NCI-H2107 (cell line): ENCODE data around the gene SEC22B.
"Not testable (repeated sequence)": the region's sequence is repeated elsewhere in the genome, so short reads cannot be mapped to it uniquely, and the experiment has no call there.

Experiments
- DNase-seq: peaks from one replicate; lab custom pipeline; 2025; lab: John Stamatoyannopoulos, UW

Gene SEC22B

DNA sequence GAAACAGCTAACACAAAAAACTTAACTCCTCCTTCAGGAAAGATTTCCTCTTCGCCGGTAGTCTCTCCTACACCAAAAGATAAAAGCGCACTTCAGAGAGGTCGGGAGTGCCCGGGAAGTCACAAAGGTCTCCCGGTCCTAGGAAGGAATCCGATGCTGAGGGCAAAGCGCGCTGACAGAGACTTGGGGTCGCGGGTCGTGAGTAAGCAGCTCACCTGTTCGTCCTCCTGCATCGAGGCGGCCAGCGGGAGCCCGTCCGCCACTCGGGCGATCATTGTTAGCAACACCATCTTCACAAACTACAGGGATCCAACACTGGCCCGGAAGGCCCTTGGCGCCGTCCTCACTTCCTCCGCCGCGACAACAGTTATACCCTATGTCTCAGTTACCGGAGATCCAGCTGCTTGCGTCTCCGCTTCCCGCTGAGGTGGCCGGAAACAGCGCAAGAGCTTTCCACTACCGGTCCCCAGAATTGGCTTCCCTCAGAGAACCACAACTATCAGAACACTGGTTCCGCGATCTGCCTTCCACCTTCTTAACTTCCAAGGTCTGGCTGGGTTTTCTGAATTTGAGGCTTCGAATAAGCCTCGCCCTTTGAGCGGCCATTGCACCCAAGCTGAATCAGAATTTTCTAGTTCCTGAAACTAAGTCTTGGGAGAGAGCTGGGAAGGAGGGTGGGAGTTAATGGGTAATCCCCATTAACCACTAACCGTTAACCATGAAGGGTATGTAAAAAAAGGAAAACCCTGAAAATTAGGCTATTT is at the start of gene SEC22B:
SEC22B (minus strand) TSS at position 429 of the 764 bp plus-strand sequence; CDS start at position 290, 139 bp downstream.
- peak; percentile 94 for DNase-seq

DNA sequence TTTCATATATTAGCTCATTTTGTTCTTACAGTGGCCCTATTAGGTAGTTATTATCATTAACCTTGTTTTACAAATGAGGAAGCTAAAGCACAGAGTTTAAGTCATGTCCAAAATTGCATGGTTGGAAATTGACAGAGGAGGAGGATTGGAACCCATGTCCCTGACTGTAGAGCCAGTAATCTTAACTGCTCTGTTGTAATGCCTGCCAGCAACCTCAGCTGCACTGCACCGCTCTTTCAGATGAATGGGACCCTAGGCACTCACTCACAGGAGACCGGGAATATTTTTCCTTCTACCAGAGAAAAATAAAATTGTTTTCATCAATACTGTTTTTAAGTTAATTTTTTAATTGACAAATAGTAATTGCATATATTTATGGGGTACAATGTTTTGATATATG is 41.6 kb upstream of the SEC22B start:
- DNase-seq, result not testable (repeated sequence)

DNA sequence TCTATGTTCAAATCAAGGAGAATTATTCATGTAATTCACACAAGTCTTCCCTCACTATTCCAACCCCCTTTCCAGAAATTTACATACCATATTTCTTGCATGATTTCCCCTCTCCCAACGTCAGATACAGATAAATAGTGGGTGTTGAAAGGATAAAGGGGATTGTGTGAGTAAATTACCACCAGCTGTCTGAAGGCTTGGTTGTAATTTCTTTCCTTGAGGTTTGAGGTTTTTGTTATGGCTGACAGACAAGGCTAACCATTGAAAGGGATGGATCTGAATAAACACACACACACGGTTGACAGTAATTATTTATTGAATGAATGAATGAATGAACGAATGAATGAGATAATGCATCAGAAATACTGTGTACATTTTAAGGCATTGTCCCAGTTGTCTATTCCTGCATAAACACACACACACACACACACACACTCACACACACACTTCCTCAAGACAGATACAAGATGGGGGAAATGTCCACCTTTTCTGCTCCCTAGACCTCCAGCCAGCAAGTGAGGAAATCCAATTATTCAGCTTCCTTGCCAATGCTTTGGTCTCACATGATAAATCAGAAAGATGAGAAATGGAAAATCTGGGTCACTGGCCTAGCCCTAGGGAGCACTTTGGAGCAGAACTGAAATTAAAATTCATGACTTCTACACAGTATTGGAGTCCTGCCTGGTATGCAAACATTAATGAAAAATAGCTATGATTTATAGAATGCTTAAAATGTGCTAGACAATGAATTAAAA is 41.0 kb upstream of the SEC22B start:
- not testable (repeated sequence) for DNase-seq

DNA sequence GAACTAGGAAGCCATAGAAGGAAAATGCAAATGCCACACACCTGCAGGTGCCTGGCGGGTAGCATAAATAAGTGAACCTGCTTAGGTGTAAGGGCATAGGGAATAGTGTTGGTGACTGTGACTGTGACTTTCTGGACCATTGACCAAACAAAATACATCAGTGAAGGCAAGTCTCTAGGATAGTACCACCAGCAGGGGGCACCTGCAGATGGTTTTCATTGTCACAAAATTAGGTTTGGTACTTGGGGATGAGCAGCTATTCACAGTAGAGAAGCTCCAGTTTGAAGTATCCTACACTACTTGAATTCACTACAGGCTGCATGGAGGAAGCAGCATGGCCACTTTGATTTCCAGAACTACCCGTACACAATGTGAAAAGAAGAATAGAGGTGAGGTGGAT is 37.3 kb upstream of the SEC22B start:
- DNase-seq, result not testable (repeated sequence)

DNA sequence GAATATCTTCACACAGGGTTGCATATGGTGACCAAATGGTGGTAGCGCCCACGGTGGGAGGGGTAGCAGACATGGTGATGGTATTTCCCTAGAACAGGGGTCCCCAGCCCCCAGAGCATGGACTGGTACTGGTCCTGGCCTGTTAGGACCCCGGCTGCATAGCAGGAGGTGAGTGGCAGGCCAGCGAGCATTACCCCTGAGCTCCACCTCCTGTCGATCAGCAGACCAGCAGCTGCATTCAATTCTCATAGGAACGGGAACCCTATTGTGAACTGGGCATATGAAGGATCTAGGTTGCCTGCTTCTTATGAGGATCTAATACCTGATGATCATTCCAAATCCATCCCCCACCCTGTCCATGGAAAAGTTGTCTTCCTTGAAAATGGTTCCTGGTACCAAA is 34.4 kb upstream of the SEC22B start:
- not testable (repeated sequence) for DNase-seq

DNA sequence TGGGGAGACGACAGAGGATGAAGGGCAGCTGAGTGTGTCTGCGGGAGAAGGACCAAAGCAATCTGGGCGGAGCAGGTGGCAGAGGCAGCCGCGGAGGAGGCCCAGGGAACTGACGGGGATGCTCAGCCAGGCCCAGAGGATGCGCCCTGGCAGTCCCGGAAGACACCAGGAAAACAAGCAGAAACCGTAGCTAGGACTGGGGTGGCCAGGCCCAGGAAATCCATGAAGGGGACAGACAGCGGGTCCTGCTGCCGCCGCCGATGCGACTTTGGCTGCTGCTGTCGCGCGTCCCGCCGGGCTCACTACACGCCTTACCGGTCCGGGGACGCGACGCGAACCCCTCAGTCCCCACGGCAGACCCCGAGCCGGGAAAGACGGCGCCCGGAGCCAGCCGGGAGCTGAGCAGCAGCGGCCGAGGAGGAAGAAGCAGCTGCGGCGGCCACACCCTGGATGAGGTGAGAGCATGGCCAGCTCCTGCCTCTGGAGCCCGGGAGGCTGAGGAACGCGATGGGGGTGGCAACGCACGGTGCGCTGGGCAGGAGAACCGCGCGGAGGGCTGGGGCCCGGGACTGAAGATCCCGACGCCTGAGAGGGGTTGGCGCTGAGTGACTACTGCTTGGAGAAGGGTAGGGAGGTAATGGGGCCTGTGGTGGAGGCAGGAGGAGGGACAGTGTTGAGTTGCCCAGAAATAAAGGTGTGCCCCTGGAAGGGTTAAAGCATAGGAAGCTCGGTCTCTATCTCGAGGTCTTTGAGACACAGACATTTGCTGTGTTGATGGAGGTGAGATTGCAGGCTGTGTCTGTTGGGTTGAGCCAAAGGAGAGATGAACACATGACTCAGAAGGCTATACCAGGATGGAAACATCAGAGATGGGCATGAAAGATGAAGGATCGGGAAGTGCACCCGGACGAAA is 20.8 kb upstream of the SEC22B start:
- DNase-seq, result not testable (repeated sequence)

DNA sequence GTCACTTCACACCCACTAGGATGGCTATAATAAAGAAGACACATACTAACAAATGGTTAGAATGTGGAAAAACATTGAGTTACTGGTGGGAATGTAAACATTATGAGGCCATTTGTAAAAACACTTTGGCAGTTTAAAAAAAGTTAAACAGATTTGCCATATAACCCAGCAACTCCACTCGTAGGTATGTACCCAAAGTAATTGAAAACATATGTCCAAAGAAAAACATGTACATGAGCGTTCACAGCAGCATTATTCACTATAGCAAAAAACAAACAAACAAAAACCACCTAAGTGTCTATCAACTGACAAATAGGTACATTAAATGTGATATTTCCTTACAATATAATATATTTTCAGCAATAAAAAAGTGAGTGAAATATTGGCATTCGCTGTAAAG is 12.3 kb upstream of the SEC22B start:
- not testable (repeated sequence) for DNase-seq

DNA sequence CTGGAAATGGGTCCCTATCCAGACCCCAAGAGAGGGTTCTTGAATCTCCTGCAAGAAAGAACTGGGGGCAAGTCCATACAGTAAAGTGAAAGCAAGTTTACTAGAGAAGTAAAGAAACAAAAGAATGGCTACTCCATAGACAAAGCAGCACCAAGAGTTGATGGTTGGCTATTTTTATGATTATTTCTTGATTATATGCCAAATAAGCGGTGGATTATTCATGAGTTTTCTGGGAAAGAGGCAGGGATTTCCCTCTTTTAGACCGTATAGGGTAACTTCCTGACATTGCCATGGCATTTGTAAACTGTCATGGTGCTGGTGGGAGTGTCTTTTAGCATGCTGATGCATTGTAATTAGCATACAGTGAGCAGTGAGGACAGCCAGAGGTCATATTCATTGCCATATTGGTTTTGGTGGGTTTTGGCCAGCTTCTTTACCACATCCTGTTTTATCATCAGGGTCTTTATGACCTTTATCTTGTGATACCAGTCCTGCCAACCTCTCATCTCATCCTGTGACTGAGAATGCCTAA is 5.9 kb upstream of the SEC22B start:
- not testable (repeated sequence) for DNase-seq

DNA sequence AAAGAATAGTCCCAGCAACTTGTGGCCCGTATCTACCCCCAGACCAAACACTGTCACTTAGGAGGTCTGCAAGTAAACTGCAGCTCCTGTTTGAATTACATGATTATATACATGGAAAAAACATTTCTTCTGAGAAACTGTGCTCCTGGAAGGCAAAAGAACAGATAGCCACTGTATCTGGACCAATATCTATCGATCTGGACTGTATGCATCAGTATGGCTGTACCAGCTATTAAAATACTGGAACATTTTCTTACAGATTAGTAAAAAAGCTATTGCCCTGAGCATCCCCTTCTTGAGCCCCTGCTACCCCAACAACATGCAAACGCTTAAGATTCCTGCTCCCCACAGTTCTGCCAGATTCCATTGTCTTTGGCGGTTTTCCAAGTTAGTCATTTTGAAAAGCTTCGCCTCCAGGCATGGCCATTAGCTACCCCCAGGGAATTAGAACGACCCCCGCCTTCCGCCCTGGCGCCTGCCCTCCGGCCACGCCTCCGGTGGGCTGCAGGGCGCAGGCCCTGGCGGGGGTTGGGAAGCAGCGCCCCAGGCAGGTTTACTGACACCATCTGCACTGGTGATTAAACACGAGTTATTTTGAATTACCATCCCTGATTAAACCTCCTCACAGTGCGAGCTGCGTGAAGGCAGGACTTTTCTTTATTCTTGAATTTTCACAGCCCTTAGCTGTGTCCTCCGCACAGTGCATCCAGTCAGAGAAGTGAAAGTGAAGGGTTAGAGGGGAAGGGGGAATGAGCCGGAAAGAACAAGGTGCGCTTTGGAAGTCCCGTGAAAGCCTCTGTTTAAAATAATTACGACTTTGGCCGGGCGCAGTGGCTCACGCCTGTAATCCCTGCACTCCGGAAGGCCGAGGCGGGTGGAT is 3.7 kb upstream of the SEC22B start:
- not testable (repeated sequence) for DNase-seq

DNA sequence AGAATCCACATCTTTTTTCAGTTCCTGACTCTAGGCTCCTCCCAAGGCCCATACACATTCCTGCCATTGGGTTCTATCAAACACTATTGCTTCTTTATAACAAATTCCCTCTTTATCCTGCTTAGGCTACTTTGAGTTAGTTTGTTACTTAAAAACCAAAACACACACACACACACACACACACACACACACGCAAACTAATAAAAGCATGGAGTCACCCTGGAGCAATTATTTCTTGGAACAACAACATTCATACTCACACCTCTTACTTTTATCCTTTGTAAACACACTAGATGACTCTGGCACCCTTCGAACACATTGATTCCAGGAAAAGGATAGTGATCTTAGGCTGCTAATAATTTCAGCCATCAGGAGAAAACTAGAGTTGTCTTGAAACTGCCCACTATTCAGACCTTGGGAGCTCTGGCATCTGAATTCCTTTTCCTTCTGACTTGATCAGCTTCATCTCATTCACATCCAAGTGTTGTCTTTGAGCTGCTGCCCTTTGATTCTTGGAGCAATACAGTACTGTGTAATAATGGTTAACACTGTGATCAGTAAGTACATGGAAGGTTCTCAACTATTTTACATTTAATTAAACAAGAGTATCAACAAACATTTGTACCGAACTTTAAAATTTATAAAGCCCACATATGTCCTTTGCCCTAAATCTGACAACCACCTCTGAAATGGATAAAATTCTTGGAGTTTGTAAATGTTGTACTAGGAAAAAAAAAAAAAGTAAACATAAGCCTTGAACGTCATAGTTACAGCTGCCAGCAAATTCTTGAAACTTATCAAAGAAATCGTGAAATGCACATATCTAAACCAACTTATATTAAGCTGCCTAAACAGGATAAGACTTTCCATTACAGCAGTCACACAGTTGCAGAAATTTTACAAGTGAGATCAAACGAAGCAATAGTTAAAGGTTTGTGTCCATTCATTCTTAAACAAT is 2.8 kb upstream of the SEC22B start:
- no peak for DNase-seq

DNA sequence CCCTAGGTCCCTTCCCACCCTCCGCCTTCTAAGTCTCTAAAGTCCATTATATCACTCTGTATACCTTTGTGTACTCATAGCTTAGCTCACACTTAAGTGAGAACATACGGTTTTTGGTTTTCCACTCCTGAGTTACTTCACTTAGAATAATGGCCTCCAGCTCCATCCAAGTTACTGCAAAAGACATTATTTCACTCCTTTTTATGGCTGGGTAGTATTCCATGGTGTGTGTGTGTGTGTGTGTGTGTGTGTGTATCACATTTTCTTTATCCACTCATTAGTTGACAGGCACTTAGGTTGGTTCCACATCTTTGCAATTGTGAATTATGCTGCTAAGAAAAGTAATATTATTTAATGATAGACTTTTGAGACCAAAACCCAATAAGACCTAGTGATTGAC is 1.7 kb upstream of the SEC22B start:
- not testable (repeated sequence) for DNase-seq

DNA sequence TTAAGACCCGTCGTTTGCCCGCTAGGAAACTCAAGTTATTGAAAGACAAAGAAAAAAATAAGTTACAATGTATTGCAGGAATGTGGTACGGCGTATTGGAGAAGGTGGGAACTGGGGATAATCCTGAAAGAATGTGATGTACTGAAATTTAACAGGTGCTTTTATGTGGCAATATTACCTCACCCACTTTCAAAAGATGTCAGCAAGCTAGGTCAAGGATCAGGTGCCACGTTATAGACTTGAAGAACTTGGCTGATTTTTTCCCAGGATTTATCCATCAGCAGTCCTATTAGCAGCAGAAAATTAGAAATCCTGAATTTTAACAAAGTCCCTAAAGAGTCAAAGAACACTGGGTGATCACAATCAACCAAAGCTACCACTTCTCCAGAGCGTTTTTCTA is 632 bp downstream of the SEC22B start:
- not testable (repeated sequence) for DNase-seq

DNA sequence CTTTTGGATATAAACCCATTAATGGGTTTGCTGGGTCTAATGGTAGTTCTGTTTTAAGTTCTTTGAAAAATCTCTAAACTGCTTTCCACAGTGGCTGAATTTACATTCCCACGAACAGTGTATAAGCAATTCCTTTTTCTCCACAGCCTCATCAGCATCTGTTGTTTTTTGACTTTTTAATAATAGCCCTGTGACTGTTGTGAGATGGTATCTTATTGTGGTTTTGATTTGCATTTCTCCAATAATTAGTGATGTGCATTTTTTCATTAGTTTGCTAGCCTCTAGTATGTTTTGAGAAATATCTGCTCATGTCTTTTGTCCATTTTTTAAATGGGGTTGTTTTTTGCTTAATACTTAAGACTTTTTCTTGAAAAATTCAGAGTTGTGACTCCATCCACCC is 11.6 kb downstream of the SEC22B start:
- DNase-seq, result not testable (repeated sequence)

DNA sequence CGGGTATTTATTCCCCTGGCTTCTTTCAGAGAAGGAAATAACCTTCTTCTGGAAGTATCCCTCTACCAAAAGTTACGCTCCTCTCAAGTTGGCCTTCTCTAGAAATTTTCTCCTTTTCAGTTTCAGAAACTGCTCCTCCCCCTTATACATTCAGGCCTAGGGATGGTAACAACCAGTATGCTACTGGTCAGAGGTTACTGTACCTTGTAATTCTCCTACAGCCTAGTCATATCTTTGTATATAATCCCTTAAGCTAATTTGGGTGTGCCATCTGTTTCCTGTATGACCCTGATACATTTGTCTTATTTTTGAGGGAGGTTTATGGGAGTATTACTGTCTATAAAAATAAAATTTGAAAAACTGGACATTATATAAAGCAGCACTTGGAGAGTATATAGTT is 14.3 kb downstream of the SEC22B start:
- not testable (repeated sequence) for DNase-seq

DNA sequence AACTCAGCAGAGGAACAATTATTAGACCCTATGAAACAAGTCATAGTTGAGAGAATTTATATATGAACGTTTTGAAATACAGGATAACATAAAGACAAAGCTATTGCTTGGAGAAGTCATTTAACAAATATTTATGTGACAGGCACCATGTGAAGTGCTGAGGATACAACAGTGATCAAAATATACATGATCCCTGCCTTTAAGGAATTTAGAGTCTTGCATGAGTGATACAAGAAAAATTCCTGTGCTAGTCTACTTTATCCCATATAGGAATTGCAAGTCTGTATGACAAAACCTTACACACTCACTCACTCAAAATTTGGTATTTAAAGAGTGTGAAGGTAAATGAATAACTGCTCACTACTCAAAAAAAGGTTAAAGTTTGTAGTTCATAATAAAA is 17.8 kb downstream of the SEC22B start:
- not testable (repeated sequence) for DNase-seq

DNA sequence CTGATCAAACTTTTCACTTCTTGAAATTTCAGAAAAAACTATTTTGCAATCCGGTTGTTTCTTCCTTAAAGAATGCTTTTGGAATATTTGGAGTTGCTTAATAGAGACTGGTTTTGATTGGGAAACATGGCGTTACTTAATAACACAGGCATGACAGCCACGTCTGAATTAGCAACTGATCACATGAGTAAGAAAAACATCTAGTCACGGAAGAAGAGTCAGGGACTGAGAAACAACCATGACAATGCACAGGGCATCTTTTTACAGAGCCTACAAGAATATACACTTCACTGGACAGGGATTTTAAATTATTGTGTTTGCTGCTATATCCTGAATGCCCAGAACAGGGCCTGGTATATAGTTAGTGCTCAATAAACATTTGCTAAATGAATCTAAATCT is 18.2 kb downstream of the SEC22B start:
- not testable (repeated sequence) for DNase-seq

DNA sequence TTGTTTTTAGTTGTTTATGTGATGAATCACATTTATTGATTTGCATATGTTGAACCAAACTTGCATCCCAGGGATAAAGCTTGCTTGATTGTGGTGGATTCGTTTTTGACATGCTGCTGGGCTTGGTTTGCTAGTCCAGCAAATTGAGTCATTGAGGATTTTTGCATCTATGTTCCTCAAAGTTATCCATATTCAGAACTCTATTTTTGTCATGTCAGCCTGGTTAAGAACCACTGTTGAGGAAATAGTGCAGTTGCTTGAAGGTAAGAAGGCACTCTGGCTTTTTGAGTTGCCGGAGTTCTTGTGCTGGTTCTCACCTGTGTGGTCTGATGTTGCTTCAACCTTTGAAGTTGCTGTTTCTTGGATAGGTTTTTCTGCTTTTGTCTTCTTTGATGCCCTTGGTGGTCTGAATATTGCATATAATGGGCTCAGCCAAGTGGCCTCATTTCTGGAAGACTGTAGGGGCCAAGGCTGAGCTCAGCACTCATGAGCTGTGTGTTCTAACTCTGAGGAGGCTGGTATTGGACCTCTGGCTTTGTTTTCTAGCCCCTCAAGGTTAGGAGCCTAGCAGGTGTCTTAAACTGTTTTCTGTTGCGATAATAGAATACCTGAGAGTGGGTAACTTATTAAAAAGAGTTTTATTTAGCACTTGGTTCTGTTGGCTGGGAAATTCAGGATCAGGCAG is 26.0 kb downstream of the SEC22B start:
- DNase-seq, result not testable (repeated sequence)

DNA sequence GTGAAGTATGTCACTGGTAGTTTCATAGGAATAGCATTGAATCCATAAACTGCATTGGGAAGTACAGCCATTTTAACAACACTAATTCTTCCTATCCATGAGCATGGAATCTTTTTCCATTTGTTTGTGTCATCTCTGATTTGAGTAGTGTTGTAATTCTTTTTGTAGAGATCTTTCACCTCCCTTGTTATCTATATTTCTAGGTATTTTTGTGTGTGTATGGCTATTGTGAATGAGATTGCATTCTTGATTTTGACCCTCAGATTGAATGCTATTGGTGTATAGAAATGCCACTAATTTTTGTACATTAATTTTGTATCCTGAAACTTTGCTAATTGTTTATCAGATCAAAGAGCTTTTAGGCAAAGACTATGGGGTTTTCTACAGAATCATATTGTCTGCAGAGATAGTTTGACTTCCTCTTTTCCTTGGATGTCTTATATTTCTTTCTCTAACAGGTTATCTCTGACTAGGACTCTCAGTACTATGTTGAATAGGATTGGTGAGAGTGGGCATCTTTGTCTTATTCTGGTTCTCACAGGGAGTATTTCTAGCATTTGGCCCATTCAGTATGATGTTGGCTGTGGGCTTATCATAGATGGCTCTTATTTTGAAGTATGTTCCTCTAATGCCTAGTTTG is 26.8 kb downstream of the SEC22B start:
- DNase-seq, result not testable (repeated sequence)

DNA sequence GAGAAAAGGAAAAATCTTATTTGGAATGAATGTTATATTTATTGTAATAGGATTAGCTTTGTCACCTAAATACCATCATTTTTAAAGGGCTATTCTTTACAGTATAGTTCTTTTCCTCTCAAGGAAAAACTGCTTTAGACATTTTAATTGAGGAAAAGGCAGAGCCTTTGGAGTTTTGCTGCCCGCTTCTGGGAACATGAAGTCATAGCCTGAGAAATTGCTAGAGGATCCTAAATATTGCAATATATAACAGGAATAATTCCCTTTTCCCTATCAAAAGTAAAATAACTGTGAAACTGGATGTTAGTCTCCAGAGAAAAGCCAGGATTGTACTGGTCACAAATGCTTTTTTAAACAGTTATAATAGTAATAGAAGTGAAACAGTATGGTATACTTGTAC is 30.5 kb downstream of the SEC22B start:
- not testable (repeated sequence) for DNase-seq
